HEK293T (cell line): ENCODE measurements around the gene STOX1.
A peak's percentile ranks its signal among the peaks of the same experiment; 100 is the strongest.

ENCODE experiments used
- CTCF ChIA-PET: fragments of 350-600 bp; formaldehyde crosslinking; extraction: SDS; loops from one replicate; lab custom pipeline; 2021; ENCODE audit warnings: antibody characterized with exemption, inconsistent platforms; lab: Yijun Ruan, JAX
- POLR2A ChIA-PET: fragments of 350-600 bp; formaldehyde crosslinking; extraction: SDS; loops from one replicate; lab custom pipeline; 2020; ENCODE audit warnings: antibody characterized with exemption, inconsistent platforms; lab: Yijun Ruan, JAX
- DNase-seq: peaks from one replicate; pipeline ENCODE4 v3.0.0; 2012; ENCODE audit warnings: mixed read lengths; ENCODE audit errors: extremely low spot score
- ARNT ChIP-seq: fragments of 450-650 bp; IDR thresholded peaks from 2 replicates; pipeline ENCODE4 v1.6.1; 2017; ENCODE audit warnings: mild to moderate bottlenecking
- BHLHE40 ChIP-seq: fragments of 450-650 bp; IDR thresholded peaks from 2 replicates; pipeline ENCODE4 v1.6.1; 2016; ENCODE audit warnings: mild to moderate bottlenecking, moderate library complexity, borderline replicate concordance
- CTBP1 ChIP-seq: fragments of 450-650 bp; IDR thresholded peaks from 2 replicates; pipeline ENCODE4 v1.6.1; 2016; ENCODE audit warnings: borderline replicate concordance
- ELF4 ChIP-seq: fragments of 450-650 bp; IDR thresholded peaks from 2 replicates; pipeline ENCODE4 v1.6.1; 2017; ENCODE audit warnings: antibody characterized with exemption
- FOXA1 ChIP-seq: fragments of 450-650 bp; IDR thresholded peaks from 2 replicates; pipeline ENCODE4 v1.6.1; 2016; ENCODE audit warnings: mild to moderate bottlenecking
- FOXK2 ChIP-seq: fragments of 450-650 bp; IDR thresholded peaks from 2 replicates; pipeline ENCODE4 v1.6.1; 2016; ENCODE audit warnings: mild to moderate bottlenecking
- FOXM1 ChIP-seq: fragments of 450-650 bp; IDR thresholded peaks from 2 replicates; pipeline ENCODE4 v1.6.1; 2017; ENCODE audit warnings: mild to moderate bottlenecking, borderline replicate concordance
- HDGF ChIP-seq: fragments of 450-650 bp; IDR thresholded peaks from 2 replicates; pipeline ENCODE4 v1.6.1; 2017; ENCODE audit warnings: antibody characterized with exemption, borderline replicate concordance
- L3MBTL2 ChIP-seq: fragments of 450-650 bp; conservative IDR thresholded peaks from 2 replicates; pipeline ENCODE4 v1.6.1; 2016; ENCODE audit warnings: mild to moderate bottlenecking
- LEF1 ChIP-seq: fragments of 450-650 bp; IDR thresholded peaks from 2 replicates; pipeline ENCODE4 v1.6.1; 2017; ENCODE audit warnings: mild to moderate bottlenecking, borderline replicate concordance
- NFRKB ChIP-seq: fragments of 450-650 bp; IDR thresholded peaks from 2 replicates; pipeline ENCODE4 v1.6.1; 2016; ENCODE audit warnings: mild to moderate bottlenecking, moderate library complexity
- SP1 ChIP-seq: fragments of 450-650 bp; IDR thresholded peaks from 2 replicates; pipeline ENCODE4 v1.6.1; 2017
- SUZ12 ChIP-seq: fragments of 450-650 bp; IDR thresholded peaks from 2 replicates; pipeline ENCODE4 v1.6.1; 2016; ENCODE audit warnings: mild to moderate bottlenecking
- TARDBP ChIP-seq: fragments of 450-650 bp; IDR thresholded peaks from 2 replicates; pipeline ENCODE4 v1.6.1; 2016
- ZNF384 ChIP-seq: fragments of 450-650 bp; IDR thresholded peaks from 2 replicates; pipeline ENCODE4 v1.6.1; 2016
- TF ChIP-seq, protein P1 (sequence below): fragments of 450-650 bp; IDR thresholded peaks from 2 replicates; pipeline ENCODE4 v1.6.1; 2016

The STOX1 gene

DNA sequence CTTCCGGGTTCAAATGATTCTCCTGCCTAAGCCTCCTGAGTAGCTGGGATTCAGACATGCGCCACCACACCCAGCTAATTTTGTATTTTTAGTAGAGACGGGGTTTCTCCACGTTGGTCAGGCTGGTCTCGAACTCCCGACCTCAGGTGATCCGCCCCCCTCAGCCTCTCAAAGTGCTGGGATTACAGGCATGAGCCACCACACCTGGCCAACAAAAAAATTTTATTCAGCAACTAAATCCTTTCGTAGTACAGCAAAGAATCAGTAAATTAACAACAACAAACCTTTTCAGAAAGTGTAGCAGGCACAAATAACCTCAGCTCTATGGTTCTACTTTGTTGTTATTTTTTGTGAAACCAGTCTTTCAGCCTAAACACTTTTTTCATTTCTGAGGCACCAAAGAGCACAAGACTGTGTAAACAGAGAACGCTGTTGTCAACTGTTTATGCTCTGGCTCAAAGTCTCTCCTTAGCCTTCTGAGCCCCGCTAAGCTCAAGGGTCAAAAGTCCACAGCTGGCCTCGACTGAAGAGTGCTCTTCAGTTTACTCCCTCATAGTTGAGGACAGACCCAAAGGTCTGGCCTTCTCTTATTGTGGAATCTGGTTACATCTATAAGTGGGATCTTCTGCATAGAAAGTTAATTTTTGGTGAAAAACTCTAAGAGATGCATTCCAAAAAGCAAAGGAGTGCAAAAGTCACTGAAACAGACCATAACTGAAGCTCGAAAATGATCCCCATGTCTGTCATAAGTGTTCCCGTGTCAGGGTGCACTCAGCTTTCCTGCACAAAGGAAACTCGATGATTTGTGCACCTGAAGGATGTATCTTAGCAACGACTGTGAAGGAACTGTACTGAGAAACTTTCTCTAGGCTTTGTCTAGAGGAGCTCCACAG is 49.2 kb downstream of the STOX1 start:
- DNase-seq: no peak
- TF ChIP-seq, protein P1, sequence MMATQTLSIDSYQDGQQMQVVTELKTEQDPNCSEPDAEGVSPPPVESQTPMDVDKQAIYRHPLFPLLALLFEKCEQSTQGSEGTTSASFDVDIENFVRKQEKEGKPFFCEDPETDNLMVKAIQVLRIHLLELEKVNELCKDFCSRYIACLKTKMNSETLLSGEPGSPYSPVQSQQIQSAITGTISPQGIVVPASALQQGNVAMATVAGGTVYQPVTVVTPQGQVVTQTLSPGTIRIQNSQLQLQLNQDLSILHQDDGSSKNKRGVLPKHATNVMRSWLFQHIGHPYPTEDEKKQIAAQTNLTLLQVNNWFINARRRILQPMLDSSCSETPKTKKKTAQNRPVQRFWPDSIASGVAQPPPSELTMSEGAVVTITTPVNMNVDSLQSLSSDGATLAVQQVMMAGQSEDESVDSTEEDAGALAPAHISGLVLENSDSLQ: peak; percentile 31; the same call in 1 of the 2 replicates
- TF ChIP-seq FOXM1: no peak
- CTCF ChIA-PET: interaction anchor here (0.6 kb wide), 1 partner anchor 94 kb away, joined by 4 read pairs; no protein-coding TSS in a partner anchor
- POLR2A ChIA-PET: interaction anchor here (1.6 kb wide), 1 partner anchor 49 kb away, joined by 10 read pairs; the partner anchor contains the start of gene STOX1

DNA sequence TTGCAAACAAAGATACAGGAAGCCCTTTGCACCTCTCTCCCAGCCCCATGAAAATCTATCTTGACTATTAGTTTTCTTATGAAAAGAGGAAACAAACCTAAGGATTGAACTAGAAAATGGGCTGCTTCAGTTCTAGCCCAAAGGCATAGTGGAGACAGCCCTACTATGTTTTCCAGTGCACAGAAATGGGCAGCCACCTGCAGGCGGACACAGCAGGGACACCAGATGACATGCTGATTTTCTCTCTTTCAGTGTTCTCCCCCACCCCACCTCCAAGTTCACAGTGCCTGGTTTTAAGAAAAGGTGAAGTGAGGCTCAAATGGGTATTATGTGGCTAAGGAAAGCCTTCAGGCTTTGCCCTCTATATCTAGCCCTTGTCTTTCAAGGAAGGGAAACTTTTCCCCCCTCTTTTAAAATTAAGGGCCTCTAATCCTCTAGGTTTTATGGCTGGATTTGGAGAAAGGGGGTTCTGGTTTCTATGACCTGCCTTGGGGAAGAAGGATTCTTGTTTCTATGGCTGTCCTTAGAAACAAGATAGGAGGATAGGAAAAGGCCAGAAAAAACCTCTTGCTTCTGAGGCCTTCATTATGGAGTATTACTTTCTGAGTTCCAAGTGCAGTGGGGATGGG is 50.3 kb downstream of the STOX1 start:
- TF ChIP-seq, protein P1: no peak
- no peak for TF ChIP-seq FOXA1
- POLR2A ChIA-PET: interaction anchor here (1.0 to 1.6 kb wide), 2 partner anchors 50 kb away, joined by 3 to 10 read pairs; partner anchors contain the start of gene STOX1
- no peak for DNase-seq
- CTCF ChIA-PET: interaction anchor here (0.6 kb wide), 1 partner anchor 96 kb away, joined by 4 read pairs; no protein-coding TSS in a partner anchor

DNA sequence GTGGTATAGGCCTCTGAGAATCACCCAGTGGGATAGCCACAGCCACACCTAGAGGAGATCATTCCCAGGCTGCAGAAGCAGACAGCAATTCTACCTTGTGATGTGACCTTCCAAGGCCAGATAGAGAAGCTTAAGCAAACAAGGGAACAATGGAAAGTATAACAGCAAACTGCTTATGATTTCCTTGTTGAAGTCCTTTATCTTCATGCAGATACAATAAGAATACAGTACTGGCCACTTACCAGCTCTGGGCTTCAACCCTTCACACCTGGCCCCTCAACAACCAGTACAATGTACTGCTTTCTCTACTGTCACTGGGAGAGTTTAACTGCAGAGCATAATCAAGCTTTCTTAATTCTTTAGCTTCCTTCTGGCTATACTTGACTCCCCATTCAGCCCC is 51.2 kb downstream of the STOX1 start:
- CTCF ChIA-PET: no interaction called here
- DNase-seq: no peak
- no peak for TF ChIP-seq FOXK2
- TF ChIP-seq ZNF384: no peak
- no peak for TF ChIP-seq ELF4
- no peak for TF ChIP-seq L3MBTL2
- no peak for TF ChIP-seq FOXA1
- no peak for TF ChIP-seq ARNT
- TF ChIP-seq NFRKB: no peak
- no peak for TF ChIP-seq HDGF
- TF ChIP-seq SUZ12: no peak
- no peak for TF ChIP-seq TARDBP
- TF ChIP-seq CTBP1: no peak
- POLR2A ChIA-PET: interaction anchor here (0.9 to 1.2 kb wide), 3 partner anchors 48 to 78 kb away, joined by 3 read pairs; partner anchors contain the start of genes DDX21 and STOX1

DNA sequence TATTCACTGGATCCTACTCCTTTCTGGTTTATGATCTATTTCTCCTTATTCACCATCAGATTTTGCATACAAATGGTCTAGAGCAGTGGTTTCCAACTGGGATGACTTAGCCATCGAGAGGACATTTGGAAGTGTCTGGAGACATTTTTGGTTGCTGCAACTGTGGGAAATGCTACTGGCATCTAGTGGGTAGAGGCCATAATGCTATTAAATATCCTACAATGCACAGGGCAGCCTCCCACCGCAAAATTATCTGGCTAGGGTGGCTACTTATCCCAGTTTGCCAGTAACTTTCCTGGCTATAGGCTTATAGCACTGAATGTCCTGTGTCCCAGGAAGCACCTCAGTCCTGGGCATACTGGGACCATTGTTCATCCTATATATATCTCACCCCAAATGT is 52.3 kb downstream of the STOX1 start:
- DNase-seq: no peak
- CTCF ChIA-PET: no interaction called here
- POLR2A ChIA-PET: no interaction called here
- TF ChIP-seq ZNF384 (no peak), FOXK2 (no peak), FOXM1 (no peak), ELF4 (no peak), L3MBTL2 (no peak), FOXA1 (no peak), ARNT (no peak), BHLHE40 (no peak), SUZ12 (no peak), HDGF (no peak), NFRKB (no peak), CTBP1 (no peak), TARDBP (no peak), LEF1 (no peak), SP1 (no peak)
- TF ChIP-seq, protein P1: no peak

DNA sequence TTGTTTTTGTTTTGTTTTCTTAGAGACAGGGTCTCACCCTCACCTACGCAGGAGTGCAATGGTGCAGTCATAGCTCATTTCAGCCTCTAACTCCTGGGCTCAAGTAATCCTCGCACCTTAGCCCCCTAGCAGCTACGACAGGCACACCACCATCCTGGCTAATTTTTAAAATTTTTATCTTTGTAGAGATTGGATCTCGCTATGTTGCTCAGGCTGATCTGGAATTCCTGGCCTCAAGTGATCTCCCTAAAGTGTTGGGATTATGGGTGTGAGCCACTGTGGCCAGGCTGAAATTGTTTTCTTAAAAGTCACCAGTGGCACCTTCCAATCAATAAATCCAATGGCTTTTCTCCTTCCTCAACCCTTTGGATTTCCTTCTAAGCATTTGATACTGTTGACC is 52.9 kb downstream of the STOX1 start:
- ChIA-PET CTCF (no interaction called here), POLR2A (no interaction called here)
- no peak for DNase-seq

More for the DNA sequence above, 52.9 kb downstream of the STOX1 start:
- no peak for TF ChIP-seq TARDBP
- TF ChIP-seq ARNT: no peak
- no peak for TF ChIP-seq SUZ12
- no peak for TF ChIP-seq L3MBTL2
- no peak for TF ChIP-seq LEF1
- no peak for TF ChIP-seq HDGF
- no peak for TF ChIP-seq FOXM1
- no peak for TF ChIP-seq BHLHE40
- no peak for TF ChIP-seq NFRKB
- TF ChIP-seq FOXA1: no peak
- no peak for TF ChIP-seq CTBP1
- TF ChIP-seq ZNF384: no peak
- TF ChIP-seq, protein P1: no peak
- TF ChIP-seq FOXK2: no peak
- no peak for TF ChIP-seq SP1
- TF ChIP-seq ELF4: no peak
